ENCODE measurements around the gene GPBP1.
"Not testable (repeated sequence)": the region's sequence is repeated elsewhere in the genome, so short reads cannot be mapped to it uniquely, and the experiment has no call there.

The GPBP1 gene

GRCh38 chr5:57177479-57178156 lies 3.8 kb downstream of the GPBP1 start:
- no peak for DNase-seq

- not testable (repeated sequence) for DNase-seq
Measured at GRCh38 chr5:57178238-57178637, 4.4 kb downstream of the GPBP1 start.

GRCh38 chr5:57179262-57180200 lies 5.7 kb downstream of the GPBP1 start:
- no peak for DNase-seq

GRCh38 chr5:57181154-57181553 lies 7.3 kb downstream of the GPBP1 start:
- no peak for DNase-seq

- DNase-seq: no peak
Measured at GRCh38 chr5:57184322-57184721, 10.5 kb downstream of the GPBP1 start.

GRCh38 chr5:57185313-57185712 lies 11.5 kb downstream of the GPBP1 start:
- no peak for DNase-seq

GRCh38 chr5:57186194-57186593 lies 12.3 kb downstream of the GPBP1 start:
- DNase-seq: no peak

- not testable (repeated sequence) for DNase-seq
Measured at GRCh38 chr5:57187977-57188376, 14.1 kb downstream of the GPBP1 start.

- DNase-seq: no peak
Measured at GRCh38 chr5:57189515-57189914, 15.7 kb downstream of the GPBP1 start.

GRCh38 chr5:57190593-57190992 lies 16.7 kb downstream of the GPBP1 start:
- DNase-seq: no peak

- no peak for DNase-seq
Measured at GRCh38 chr5:57191163-57191562, 17.3 kb downstream of the GPBP1 start.

GRCh38 chr5:57191986-57192385 lies 18.1 kb downstream of the GPBP1 start:
- no peak for DNase-seq

GRCh38 chr5:57192832-57193231 lies 19.0 kb downstream of the GPBP1 start:
- not testable (repeated sequence) for DNase-seq

- no peak for DNase-seq
Measured at GRCh38 chr5:57193757-57194413, 20.0 kb downstream of the GPBP1 start.

- no peak for DNase-seq
Measured at GRCh38 chr5:57194653-57195052, 20.8 kb downstream of the GPBP1 start.

- no peak for DNase-seq
Measured at GRCh38 chr5:57195060-57195459, 21.2 kb downstream of the GPBP1 start.

- no peak for DNase-seq
Measured at GRCh38 chr5:57199866-57200265, 26.0 kb downstream of the GPBP1 start.

GRCh38 chr5:57202811-57203210 lies 29.0 kb downstream of the GPBP1 start:
- no peak for DNase-seq

- DNase-seq: no peak
Measured at GRCh38 chr5:57207007-57207653, 33.3 kb downstream of the GPBP1 start.

GRCh38 chr5:57207681-57208080 lies 33.8 kb downstream of the GPBP1 start:
- DNase-seq: no peak

- no peak for DNase-seq
Measured at GRCh38 chr5:57209316-57210040, 35.6 kb downstream of the GPBP1 start.

- no peak for DNase-seq
Measured at GRCh38 chr5:57210633-57211032, 36.8 kb downstream of the GPBP1 start.

Data from SW 1271 (cell line).